BLaER1 (cell line): ENCODE measurements around the gene FABP2.
"Not testable (repeated sequence)": the region's sequence is repeated elsewhere in the genome, so short reads cannot be mapped to it uniquely, and the experiment has no call there.

Source experiments
- H3K27ac ChIP-seq: shearing (Covaris generic); formaldehyde crosslinking; 2 replicates; pipeline ENCODE4 v1.8.1; 2022
- H3K27me3 ChIP-seq: shearing (Covaris generic); formaldehyde crosslinking; 2 replicates; pipeline ENCODE4 v1.8.1; 2022
- H3K36me3 ChIP-seq: shearing (Covaris generic); formaldehyde crosslinking; 2 replicates; pipeline ENCODE4 v1.8.1; 2022
- H3K4me1 ChIP-seq: shearing (Covaris generic); formaldehyde crosslinking; 2 replicates; pipeline ENCODE4 v1.8.1; 2022
- H3K4me2 ChIP-seq: shearing (Covaris generic); formaldehyde crosslinking; 2 replicates; pipeline ENCODE4 v1.8.1; 2022
- H3K4me3 ChIP-seq: shearing (Covaris generic); formaldehyde crosslinking; 2 replicates; pipeline ENCODE4 v1.8.1; 2022
- H3K9ac ChIP-seq: shearing (Covaris generic); formaldehyde crosslinking; 2 replicates; pipeline ENCODE4 v1.8.1; 2022
- H3K9me3 ChIP-seq: shearing (Covaris generic); formaldehyde crosslinking; 2 replicates; pipeline ENCODE4 v1.8.1; 2022
- H4K20me1 ChIP-seq: shearing (Covaris generic); formaldehyde crosslinking; 2 replicates; pipeline ENCODE4 v1.8.1; 2022
- Cebpa-rat ChIP-seq: shearing (Covaris generic); IDR thresholded peaks from 2 replicates; pipeline ENCODE4 v1.8.1; 2022

Gene FABP2

DNA sequence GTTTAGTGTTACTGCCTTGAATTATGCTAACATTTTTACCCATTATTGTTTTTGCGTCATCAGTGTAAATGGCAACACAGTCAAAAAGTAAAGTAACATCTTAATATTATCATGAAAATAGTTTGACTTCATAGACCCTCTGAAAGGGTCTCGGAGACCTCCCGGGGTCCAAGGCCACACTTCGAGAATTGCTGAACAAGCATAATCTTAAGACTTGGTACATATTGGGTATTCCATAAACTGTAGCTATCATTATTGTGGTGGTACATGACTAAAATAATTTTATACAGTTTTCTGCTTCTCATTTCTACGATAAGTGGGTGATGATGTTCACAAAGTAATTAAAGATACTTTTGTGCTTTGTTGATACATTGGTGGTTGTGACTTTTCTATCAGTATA, 32.6 kb downstream of the FABP2 start:
- peaks cover 7% of the 10 kb centered on the region for H3K36me3 ChIP-seq
- H3K4me2 ChIP-seq: no peak overlapping the region
- no peaks in the 10 kb centered on the region for H3K27me3 ChIP-seq
- H3K9ac ChIP-seq: no peak overlapping the region
- no peaks in the 10 kb centered on the region for H3K9me3 ChIP-seq
- no peak for TF ChIP-seq Cebpa-rat
- no peaks in the 10 kb centered on the region for H4K20me1 ChIP-seq
- no peak overlapping the region for H3K4me3 ChIP-seq
- no peak overlapping the region for H3K27ac ChIP-seq
- no peaks in the 10 kb centered on the region for H3K4me1 ChIP-seq

DNA sequence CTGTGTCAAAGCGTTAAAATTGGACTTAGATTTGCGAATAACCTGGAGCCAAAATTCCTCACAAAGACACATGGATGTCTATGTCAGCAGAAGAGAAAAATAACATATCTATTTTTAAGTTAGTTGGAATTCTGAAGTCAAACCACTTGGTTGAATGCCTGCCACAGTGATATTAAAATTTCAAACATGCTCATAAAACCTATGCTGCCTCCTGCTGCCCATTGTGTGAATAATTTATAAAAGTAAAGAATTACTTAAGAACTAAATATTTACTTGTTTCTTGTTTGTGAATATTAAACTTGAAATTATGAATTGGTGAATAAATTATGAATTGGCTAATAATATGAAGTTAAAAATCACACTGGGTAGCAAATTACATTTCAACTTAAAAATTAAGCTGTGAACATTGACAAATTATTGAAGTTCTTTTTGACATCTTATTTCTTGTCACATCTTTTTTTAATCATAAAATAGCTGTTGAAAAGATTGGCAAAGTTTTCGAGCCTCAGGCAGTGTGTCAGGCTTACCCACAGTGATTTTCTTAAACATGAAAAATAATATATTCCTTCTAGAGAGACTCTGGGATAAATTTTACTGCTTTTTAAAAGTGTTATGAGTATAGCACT, 35.4 kb downstream of the FABP2 start:
- H3K4me2 ChIP-seq: no peak overlapping the region
- no peaks in the 10 kb centered on the region for H3K9me3 ChIP-seq
- H3K4me1 ChIP-seq: no peaks in the 10 kb centered on the region
- H4K20me1 ChIP-seq: no peaks in the 10 kb centered on the region
- no peaks in the 10 kb centered on the region for H3K27me3 ChIP-seq
- no peak overlapping the region for H3K9ac ChIP-seq
- H3K4me3 ChIP-seq: no peak overlapping the region
- no peaks in the 10 kb centered on the region for H3K36me3 ChIP-seq
- no peak for TF ChIP-seq Cebpa-rat
- H3K27ac ChIP-seq: no peak overlapping the region

DNA sequence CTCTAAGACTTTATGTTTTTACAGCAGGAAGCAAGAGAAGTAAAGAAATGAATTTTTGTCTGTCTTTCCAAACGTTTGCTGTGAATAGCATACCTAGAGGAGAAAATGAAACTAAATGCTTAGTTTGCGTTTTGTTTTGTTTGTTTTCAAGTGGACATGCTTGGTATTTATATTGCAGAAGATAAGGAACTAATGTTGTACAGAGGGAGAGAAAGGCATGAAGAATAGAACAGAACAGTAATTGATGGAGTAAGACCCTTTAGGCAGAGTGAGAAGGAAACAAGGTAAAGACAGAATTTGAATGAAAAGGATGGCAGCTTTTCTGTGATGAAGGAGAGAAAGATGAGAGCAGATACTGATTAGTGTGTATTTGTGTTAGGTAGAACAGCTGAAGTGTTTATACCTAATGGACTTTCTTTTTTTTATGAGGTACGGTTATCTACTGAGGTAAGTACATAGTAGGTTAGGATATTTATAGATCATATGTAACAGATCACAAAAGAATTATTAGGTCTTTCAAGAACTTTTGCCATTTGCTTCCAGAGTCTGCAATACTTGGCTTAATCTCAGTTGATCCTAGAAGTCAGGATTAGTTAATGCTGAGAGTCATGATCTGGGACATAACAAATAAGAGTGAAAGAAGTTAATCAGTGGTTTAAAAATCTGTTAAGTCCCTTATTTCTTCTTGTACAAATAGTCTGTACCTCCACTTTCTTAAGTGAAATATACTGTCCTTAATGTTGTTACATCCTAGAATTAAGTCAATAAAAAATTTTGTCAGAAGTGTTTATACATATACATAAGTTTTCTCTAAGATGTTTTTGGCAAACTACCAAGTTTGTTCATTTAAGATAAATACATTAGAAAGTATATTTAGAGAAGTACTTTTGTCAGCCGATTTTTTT, 36.8 kb downstream of the FABP2 start:
- no peak for TF ChIP-seq Cebpa-rat
- Histone ChIP-seq H3K27me3 (no peaks in the 10 kb centered on the region), H3K27ac (no peak overlapping the region), H3K36me3 (0 out of 2 replicates have a peak, but pooled peaks cover 6% of the 10 kb centered on the region), H3K9me3 (no peaks in the 10 kb centered on the region), H4K20me1 (no peaks in the 10 kb centered on the region), H3K4me2 (peak overlapping the region; percentile 42), H3K4me3 (no peak overlapping the region), H3K4me1 (no peaks in the 10 kb centered on the region), H3K9ac (no peak overlapping the region; the same call in 1 of the 2 replicates)

DNA sequence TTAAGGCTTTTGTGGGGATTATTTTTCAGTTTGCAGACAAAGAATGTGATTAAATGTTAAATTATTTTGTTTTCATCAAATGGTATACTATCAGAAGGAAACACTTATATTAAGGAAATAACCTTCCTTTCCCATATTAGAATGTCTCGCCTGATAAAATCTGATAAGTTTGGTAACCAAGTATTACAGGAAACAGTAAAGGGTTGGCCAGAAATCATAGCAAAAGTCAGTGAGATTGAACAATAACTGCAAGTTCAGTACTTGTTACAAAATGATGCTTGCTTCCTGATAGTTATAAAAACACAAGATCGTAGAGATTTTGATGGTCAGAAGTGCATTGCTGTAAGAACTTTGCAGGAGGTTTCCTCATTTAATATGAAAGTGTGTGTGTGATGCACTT, 40.5 kb downstream of the FABP2 start:
- H3K9ac ChIP-seq: no peak overlapping the region
- no peaks in the 10 kb centered on the region for H4K20me1 ChIP-seq
- H3K4me1 ChIP-seq: no peaks in the 10 kb centered on the region
- TF ChIP-seq Cebpa-rat: no peak
- H3K36me3 ChIP-seq: peaks cover 11% of the 10 kb centered on the region; the same call in 1 of the 2 replicates
- no peak overlapping the region for H3K4me2 ChIP-seq
- H3K27ac ChIP-seq: no peak overlapping the region
- H3K4me3 ChIP-seq: no peak overlapping the region
- no peaks in the 10 kb centered on the region for H3K27me3 ChIP-seq
- H3K9me3 ChIP-seq: no peaks in the 10 kb centered on the region

DNA sequence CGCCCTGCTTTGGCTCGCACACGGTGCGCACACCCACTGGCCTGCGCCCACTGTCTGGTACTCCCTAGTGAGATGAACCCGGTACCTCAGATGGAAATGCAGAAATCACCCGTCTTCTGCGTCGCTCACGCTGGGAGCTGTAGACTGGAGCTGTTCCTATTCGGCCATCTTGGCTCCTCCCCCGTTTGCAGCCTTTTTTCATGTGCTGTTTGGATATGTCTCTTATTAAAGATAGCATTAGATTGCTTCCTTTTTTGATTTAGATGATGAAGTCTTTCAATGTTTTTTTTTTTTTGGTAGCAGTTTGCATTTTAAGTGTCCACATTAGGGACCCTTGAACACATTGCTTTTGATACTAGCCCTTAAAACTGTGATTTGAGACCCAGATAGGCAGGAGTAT, 42.0 kb downstream of the FABP2 start:
- H3K36me3 ChIP-seq: peaks cover 11% of the 10 kb centered on the region; the same call in 1 of the 2 replicates
- H3K27ac ChIP-seq, H3K9me3 ChIP-seq, H3K4me3 ChIP-seq, H3K4me1 ChIP-seq, H3K4me2 ChIP-seq, H4K20me1 ChIP-seq, H3K9ac ChIP-seq, H3K27me3 ChIP-seq: not testable (repeated sequence)

DNA sequence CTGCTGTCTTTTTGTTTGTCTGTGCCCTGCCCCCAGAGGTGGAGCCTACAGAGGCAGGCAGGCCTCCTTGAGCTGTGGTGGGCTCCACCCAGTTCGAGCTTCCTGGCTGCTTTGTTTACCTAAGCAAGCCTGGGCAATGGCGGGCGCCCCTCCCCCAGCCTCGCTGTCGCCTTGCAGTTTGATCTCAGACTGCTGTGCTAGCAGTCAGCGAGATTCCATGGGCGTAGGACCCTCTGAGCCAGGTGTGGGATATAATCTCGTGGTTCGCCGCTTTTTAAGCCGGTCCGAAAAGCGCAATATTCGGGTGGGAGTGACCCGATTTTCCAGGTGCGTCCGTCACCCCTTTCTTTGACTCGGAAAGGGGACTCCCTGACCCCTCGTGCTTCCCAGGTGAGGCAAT, 42.4 kb downstream of the FABP2 start:
- H3K36me3 ChIP-seq: peaks cover 11% of the 10 kb centered on the region; the same call in 1 of the 2 replicates
- H4K20me1 ChIP-seq, H3K27ac ChIP-seq, H3K4me1 ChIP-seq, H3K4me2 ChIP-seq, H3K9ac ChIP-seq, H3K4me3 ChIP-seq, H3K9me3 ChIP-seq, H3K27me3 ChIP-seq: not testable (repeated sequence)

DNA sequence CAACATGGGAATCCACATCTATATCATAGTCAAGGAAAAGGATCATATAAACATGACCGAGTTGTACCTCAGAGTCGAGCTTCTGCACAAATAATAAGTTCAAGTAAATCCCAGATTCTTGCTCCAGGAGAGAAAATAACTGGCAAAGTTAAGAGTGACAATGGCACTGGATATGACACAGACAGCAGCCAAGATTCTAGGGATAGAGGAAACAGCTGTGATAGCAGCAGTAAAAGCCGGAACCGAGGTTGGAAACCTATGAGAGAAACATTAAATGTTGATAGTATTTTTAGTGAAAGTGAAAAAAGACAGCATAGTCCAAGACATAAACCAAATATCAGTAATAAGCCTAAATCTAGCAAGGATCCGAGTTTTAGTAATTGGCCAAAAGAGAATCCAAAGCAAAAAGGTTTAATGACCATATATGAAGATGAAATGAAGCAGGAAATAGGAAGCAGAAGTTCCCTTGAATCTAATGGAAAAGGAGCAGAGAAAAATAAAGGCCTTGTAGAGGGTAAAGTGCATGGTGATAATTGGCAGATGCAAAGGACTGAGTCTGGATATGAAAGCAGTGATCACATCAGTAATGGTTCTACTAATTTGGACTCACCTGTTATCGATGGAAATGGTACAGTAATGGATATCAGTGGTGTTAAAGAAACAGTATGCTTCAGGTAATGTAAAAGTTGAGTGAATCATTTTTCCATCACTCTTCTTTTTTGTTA, 50.4 kb downstream of the FABP2 start:
- Histone ChIP-seq H3K27me3 (no peaks in the 10 kb centered on the region), H3K27ac (no peak overlapping the region), H3K4me3 (no peak overlapping the region), H4K20me1 (no peaks in the 10 kb centered on the region), H3K36me3 (peaks cover 7% of the 10 kb centered on the region), H3K9ac (no peak overlapping the region), H3K4me2 (no peak overlapping the region), H3K4me1 (no peaks in the 10 kb centered on the region), H3K9me3 (no peaks in the 10 kb centered on the region)
- TF ChIP-seq Cebpa-rat: no peak

DNA sequence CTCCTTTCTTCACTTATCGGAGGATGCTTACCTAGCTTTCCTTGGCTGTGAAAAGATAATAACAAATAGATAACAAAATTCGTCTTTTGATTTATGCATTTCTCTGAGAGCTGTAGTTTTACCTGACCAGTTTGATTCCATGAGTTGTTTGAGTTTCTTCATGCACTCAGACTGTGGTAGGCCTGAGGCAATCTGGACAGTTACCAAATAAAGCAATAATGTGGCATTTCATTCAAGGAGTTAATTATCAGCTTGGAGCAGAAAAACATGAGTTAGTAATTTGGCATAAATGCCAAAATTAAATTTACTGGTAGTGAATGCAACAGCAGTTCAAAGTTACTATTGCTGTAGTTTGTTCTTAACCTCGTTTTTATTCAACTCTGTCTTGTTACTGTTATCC, 53.5 kb downstream of the FABP2 start:
- TF ChIP-seq Cebpa-rat: no peak
- Histone ChIP-seq H3K27me3 (no peaks in the 10 kb centered on the region), H4K20me1 (no peaks in the 10 kb centered on the region), H3K27ac (no peak overlapping the region), H3K4me2 (no peak overlapping the region), H3K4me1 (no peaks in the 10 kb centered on the region), H3K9ac (no peak overlapping the region), H3K9me3 (no peaks in the 10 kb centered on the region), H3K4me3 (no peak overlapping the region), H3K36me3 (peaks cover 27% of the 10 kb centered on the region)
